GM18520 (cell line): ENCODE data around the gene GLDN.
"Not testable (repeated sequence)": the region's sequence is repeated elsewhere in the genome, so short reads cannot be mapped to it uniquely, and the experiment has no call there.

Experiments used
- ATAC-seq: cut with Tn5 transposase; IDR thresholded peaks from one replicate; pipeline ENCODE4 v1.9.1; 2021; ENCODE audit not compliant: unreplicated experiment

Gene GLDN

GRCh38 chr15:51386960-51387698 is 45.7 kb downstream of the GLDN start:
- ATAC-seq: no peak

GRCh38 chr15:51387699-51388041 is 46.2 kb downstream of the GLDN start:
- ATAC-seq: no peak

DNA sequence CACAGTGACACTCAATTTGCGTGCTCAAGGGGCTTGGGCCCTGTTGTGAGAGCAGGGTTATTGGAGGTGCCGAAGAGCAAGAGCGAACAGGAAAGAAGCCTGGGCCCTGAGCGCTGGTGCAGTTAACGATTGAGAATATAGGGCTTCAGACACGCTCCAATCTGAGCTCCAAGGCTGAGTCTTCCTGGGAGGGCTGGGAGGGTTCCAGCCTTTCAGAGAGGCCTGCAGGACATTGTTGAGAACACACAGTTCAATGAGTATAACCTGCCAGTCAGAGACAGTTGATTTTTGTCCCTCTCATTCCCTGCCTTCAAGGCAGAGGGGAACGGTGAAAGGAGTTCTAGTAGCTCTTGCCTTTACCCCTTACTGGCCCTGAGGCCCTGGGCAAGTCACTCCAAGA is 47.3 kb downstream of the GLDN start:
- no peak for ATAC-seq

DNA sequence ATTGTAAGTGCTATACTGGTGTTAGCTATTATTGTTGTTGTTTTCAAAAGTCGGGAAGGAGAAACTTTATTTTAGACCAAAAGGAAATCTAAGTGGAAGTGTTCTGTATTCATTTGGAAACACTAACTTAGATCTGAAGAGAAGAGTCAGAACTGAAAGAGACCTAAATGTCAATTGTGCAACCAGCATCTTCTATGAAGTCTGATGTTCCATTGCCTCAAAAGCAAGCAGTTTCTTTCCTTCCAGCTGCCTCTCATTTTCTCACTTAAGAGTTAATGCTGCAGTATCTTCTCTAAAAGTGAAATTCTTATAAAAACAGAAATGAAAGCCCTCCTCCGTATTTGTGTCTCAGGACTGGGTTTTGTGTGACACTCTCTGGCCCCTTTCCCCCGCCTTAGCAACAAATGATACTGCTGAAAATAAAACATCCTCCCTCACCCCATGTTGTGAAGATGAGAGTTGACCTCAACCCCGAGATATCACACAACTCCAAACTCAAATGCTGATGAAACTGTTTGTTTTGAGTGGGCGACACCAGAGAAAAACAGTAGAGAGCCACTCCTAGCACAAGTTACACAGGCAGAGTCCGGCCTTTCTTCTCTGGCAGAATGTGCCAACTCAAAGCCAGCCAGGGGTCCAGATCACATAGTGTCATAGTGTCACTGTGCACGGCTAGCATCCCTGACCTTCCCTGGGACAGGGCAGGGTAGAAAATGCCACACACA is 48.9 kb downstream of the GLDN start:
- no peak for ATAC-seq

- ATAC-seq: no peak
Observed at GRCh38 chr15:51390966-51391422, 49.5 kb downstream of the GLDN start.

GRCh38 chr15:51396921-51397320 is 55.5 kb downstream of the GLDN start:
- ATAC-seq: no peak

- ATAC-seq: no peak
Observed at GRCh38 chr15:51398626-51399025, 57.2 kb downstream of the GLDN start.

GRCh38 chr15:51401051-51401780 is 59.8 kb downstream of the GLDN start:
- ATAC-seq: no peak

GRCh38 chr15:51401872-51402517 is 60.5 kb downstream of the GLDN start:
- ATAC-seq: no peak

GRCh38 chr15:51403072-51403878 is 61.8 kb downstream of the GLDN start:
- no peak for ATAC-seq

DNA sequence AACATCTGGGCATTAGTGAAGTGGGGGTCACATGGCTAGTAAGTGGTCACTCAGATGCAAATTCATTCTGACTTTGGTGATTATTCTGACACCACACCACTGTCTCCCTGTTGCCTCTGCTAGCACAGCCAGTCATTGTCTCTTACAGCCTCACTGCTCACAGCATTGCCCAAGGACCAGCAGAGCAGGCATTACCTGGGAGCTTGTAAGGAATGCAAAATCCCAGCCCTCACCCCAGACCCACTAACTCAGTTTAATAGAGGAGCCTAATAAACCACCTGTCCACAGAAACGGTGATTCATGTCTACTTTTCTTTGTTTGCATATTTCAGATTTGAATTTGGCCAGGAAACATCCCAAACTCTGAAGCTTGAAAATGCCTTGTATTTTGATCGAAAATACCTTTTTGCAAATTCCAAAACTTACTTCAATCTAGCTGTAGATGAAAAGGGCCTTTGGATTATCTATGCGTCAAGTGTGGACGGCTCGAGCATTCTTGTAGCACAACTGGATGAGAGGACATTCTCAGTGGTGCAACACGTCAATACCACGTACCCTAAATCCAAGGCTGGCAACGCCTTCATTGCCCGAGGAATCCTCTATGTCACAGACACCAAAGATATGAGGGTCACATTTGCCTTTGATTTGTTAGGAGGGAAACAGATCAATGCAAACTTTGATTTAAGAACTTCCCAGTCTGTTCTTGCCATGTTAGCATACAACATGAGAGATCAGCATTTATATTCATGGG is 62.7 kb downstream of the GLDN start:
- ATAC-seq: no peak

DNA sequence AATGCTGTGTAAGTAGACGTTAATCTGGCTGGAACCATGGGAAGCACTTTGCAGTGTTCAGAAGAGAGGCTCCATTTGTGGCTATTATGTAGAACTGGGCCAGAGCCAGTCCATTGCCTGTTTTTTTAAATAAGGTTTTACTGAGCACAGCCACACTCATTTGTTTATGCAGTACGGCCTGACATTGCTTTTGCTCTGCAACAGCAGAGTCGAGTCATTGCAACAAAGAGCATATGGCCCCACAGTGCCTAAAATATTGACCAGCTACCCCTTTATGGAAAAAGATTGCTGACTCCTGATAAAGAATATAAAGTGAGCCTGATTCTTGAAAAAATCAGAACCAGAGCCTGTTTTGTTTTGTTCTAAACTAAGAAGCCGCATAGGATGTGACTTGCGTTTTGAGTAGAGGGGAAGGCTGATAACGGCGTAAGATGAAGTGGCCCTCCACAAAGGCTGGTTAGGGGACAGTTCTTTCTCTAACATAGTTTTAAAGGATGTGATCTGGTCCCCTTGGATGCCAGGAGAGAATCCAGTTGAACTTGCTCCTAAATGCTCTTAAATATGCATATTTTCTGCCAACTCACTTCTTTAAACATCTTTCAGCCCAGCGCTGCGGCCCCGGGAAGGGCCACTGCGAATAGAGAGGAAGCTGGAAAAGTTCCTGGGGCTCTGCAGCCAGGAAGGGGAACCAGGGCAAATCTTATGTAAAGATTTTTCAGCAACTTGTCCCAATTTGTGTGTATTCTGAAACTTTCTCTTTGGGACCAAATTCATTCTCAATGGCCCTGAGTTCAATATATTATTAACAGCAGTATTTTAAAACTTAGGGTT is 64.5 kb downstream of the GLDN start:
- no peak for ATAC-seq

- no peak for ATAC-seq
Observed at GRCh38 chr15:51414256-51414860, 72.9 kb downstream of the GLDN start.

- no peak for ATAC-seq
Observed at GRCh38 chr15:51416129-51416528, 74.7 kb downstream of the GLDN start.

GRCh38 chr15:51423040-51423439 is 81.6 kb downstream of the GLDN start:
- not testable (repeated sequence) for ATAC-seq

GRCh38 chr15:51424780-51425179 is 83.3 kb downstream of the GLDN start:
- no peak for ATAC-seq

- no peak for ATAC-seq
Observed at GRCh38 chr15:51425517-51426040, 84.1 kb downstream of the GLDN start.

- no peak for ATAC-seq
Observed at GRCh38 chr15:51438526-51438925, 97.1 kb downstream of the GLDN start.
